GM21447 (cell line): Measurements from ENCODE around the gene TOP3A.
"Not testable (repeated sequence)": the region's sequence is repeated elsewhere in the genome, so short reads cannot be mapped to it uniquely, and the experiment has no call there.

ENCODE experiments used
- ATAC-seq: cut with Tn5 transposase; IDR thresholded peaks from one replicate; pipeline ENCODE4 v1.9.1; 2021; ENCODE audit not compliant: unreplicated experiment

The TOP3A gene

GRCh38 chr17:18324140-18325050, 9.6 kb upstream of the TOP3A start:
- ATAC-seq: no peak

GRCh38 chr17:18323507-18324139, 8.8 kb upstream of the TOP3A start:
- no peak for ATAC-seq

GRCh38 chr17:18323007-18323406, 8.2 kb upstream of the TOP3A start:
- no peak for ATAC-seq

GRCh38 chr17:18322522-18322921, 7.7 kb upstream of the TOP3A start:
- no peak for ATAC-seq

GRCh38 chr17:18321309-18321708, 6.5 kb upstream of the TOP3A start:
- ATAC-seq: no peak

GRCh38 chr17:18320301-18320700, 5.5 kb upstream of the TOP3A start:
- ATAC-seq: no peak

GRCh38 chr17:18319604-18320256, 4.9 kb upstream of the TOP3A start:
- no peak for ATAC-seq

- ATAC-seq: no peak
Observed at GRCh38 chr17:18318771-18319450, 4.1 kb upstream of the TOP3A start.

GRCh38 chr17:18318117-18318516, 3.3 kb upstream of the TOP3A start:
- no peak for ATAC-seq

GRCh38 chr17:18315961-18316360, 1.2 kb upstream of the TOP3A start:
- no peak for ATAC-seq

- ATAC-seq: no peak
Observed at GRCh38 chr17:18315562-18315922, 748 bp upstream of the TOP3A start.

GRCh38 chr17:18314059-18314730, 599 bp downstream of the TOP3A start:
- ATAC-seq: peak; percentile 3

- no peak for ATAC-seq
Observed at GRCh38 chr17:18309202-18309601, 5.6 kb downstream of the TOP3A start.

GRCh38 chr17:18303206-18303605, 11.6 kb downstream of the TOP3A start:
- ATAC-seq: not testable (repeated sequence)

- ATAC-seq: no peak
Observed at GRCh38 chr17:18300725-18301480, 13.9 kb downstream of the TOP3A start.

- not testable (repeated sequence) for ATAC-seq
Observed at GRCh38 chr17:18298061-18298460, 16.7 kb downstream of the TOP3A start.

GRCh38 chr17:18291718-18292540, 22.9 kb downstream of the TOP3A start:
- ATAC-seq: no peak

- ATAC-seq: no peak
Observed at GRCh38 chr17:18285296-18285695, 29.5 kb downstream of the TOP3A start.

- no peak for ATAC-seq
Observed at GRCh38 chr17:18281788-18282187, 33.0 kb downstream of the TOP3A start.
